ENCODE data around the gene LRRC8D. TPM values are rescaled to one million over a fixed set of nuclear protein-coding genes. Genes with fewer than 3 reads are reported as not detected.

LRRC8D gene
- polyA plus RNA-seq, 2 of the 4 experiments (the other 2 are of a cell fraction): 41.8 to 76.7 TPM

DNA sequence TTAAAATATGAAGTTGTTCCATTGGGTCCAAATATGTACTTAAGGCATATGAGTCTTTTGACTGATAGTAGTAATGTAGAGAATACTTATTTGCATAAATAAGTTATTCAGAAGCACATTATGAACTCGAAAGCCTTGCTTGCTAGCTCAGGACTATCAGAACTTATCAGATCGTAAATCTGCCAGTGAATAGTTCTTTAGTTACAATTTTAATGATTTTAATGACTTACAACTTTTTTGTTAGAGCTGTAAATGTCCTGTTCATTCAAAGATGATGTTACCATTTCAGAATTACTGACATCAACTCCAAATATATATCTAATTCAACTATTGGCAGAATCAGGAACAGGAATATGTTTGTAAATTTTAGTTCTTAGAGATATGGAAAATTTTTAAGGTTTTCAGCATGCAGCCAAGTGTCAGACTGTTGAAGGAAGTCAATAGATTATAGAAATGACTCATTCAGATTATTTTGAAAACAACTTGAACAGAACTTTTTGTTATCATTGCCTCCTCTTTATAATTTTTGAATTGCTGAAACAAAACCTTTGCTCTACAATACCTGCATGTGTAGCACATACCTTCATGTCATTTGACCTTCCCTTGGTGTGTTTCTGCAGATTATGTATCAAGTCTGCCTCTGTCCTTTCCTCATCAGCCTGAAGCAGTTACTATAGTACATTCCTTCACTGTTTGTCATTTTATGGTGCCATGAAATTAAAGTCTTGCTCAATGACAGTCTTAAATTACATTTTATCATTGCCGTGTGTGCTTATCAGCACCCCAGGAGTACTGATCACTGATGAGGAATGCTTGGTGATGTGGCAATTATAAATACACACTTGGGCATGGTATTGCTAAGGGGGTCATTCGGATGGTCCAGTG, 44.9 kb downstream of the LRRC8D start:
- Histone ChIP-seq H3K4me2 (peak overlapping the region; percentile 54), H3K4me3 (no peak overlapping the region), H3K27ac (peak overlapping the region; percentile 56 to 62; a peak in 5 of 6 replicates), H3K9me3 (no peaks in the 10 kb centered on the region), H3K4me1 (peaks cover 42% of the 10 kb centered on the region)
- ATAC-seq (peak in 1 of 2 experiments; percentile 56; a peak in 4 of 6 replicates), DNase-seq (ENCODE audit: low read depth in 1 of 2, low spot score in 1 of 2) (peak in 1 of 2 experiments; percentile 23), FAIRE-seq (no peak)
- ChIA-PET POLR2A (no interaction called here), CTCF (interaction anchor here (2.0 kb wide), 1 partner anchor 122 kb away, joined by 5 read pairs; no protein-coding TSS in a partner anchor)
- TF ChIP-seq FOSL2 (IDR thresholded peaks at IDR 0.05) (no peak), FOSL2 (CRISPR knock-in tag; IDR thresholded peaks at IDR 0.05) (peak; percentile 68), HEYL (CRISPR knock-in tag; IDR thresholded peaks at IDR 0.05) (no peak), HOXA7 (CRISPR knock-in tag; IDR thresholded peaks at IDR 0.05) (no peak), SMC3 (IDR thresholded peaks at IDR 0.05) (no peak), EP300 (IDR thresholded peaks at IDR 0.05) (peak in 1 of 2 experiments; percentile 19; a peak in 1 of 5 replicates), RFX5 (IDR thresholded peaks at IDR 0.05) (no peak), POLR2AphosphoS2 (conservative IDR thresholded peaks at IDR 0.05; ENCODE audit: low read length) (no peak), NFE2L2 (conservative IDR thresholded peaks at IDR 0.05; ENCODE audit: low read length) (no peak), FOSB (CRISPR knock-in tag; IDR thresholded peaks at IDR 0.05) (no peak), MYC (IDR thresholded peaks at IDR 0.05; ENCODE audit: borderline replicate concordance, low read length) (no peak), REST (IDR thresholded peaks at IDR 0.05) (no peak), CEBPB (IDR thresholded peaks at IDR 0.05) (peak in 1 of 2 experiments; percentile 86; a peak in 3 of 4 replicates), HDAC2 (IDR thresholded peaks at IDR 0.05) (no peak), JUN (IDR thresholded peaks at IDR 0.05) (no peak), ZFP36 (IDR thresholded peaks at IDR 0.05; ENCODE audit: borderline replicate concordance, partially characterized antibody) (no peak), RAD21 (conservative IDR thresholded peaks at IDR 0.05 in 1 of 2, IDR thresholded peaks at IDR 0.05 in 1 of 2) (no peak), RCOR1 (IDR thresholded peaks at IDR 0.05; ENCODE audit: low read depth, low read length) (no peak), GATA3 (IDR thresholded peaks at IDR 0.05; ENCODE audit: borderline replicate concordance) (peak; percentile 64; the same call in 1 of the 2 replicates)
- TF ChIP-seq, protein P1, sequence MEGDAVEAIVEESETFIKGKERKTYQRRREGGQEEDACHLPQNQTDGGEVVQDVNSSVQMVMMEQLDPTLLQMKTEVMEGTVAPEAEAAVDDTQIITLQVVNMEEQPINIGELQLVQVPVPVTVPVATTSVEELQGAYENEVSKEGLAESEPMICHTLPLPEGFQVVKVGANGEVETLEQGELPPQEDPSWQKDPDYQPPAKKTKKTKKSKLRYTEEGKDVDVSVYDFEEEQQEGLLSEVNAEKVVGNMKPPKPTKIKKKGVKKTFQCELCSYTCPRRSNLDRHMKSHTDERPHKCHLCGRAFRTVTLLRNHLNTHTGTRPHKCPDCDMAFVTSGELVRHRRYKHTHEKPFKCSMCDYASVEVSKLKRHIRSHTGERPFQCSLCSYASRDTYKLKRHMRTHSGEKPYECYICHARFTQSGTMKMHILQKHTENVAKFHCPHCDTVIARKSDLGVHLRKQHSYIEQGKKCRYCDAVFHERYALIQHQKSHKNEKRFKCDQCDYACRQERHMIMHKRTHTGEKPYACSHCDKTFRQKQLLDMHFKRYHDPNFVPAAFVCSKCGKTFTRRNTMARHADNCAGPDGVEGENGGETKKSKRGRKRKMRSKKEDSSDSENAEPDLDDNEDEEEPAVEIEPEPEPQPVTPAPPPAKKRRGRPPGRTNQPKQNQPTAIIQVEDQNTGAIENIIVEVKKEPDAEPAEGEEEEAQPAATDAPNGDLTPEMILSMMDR (IDR thresholded peaks at IDR 0.05): no peak
- TF ChIP-seq, protein P2, sequence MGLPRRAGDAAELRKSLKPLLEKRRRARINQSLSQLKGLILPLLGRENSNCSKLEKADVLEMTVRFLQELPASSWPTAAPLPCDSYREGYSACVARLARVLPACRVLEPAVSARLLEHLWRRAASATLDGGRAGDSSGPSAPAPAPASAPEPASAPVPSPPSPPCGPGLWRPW (IDR thresholded peaks at IDR 0.05): 0 out of 2 replicates have a peak, but pooled peaks have one; percentile 31
- TF ChIP-seq, protein P3, sequence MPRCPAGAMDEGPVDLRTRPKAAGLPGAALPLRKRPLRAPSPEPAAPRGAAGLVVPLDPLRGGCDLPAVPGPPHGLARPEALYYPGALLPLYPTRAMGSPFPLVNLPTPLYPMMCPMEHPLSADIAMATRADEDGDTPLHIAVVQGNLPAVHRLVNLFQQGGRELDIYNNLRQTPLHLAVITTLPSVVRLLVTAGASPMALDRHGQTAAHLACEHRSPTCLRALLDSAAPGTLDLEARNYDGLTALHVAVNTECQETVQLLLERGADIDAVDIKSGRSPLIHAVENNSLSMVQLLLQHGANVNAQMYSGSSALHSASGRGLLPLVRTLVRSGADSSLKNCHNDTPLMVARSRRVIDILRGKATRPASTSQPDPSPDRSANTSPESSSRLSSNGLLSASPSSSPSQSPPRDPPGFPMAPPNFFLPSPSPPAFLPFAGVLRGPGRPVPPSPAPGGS (IDR thresholded peaks at IDR 0.05): no peak
- TF ChIP-seq, protein P4, sequence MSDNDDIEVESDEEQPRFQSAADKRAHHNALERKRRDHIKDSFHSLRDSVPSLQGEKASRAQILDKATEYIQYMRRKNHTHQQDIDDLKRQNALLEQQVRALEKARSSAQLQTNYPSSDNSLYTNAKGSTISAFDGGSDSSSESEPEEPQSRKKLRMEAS (IDR thresholded peaks at IDR 0.05): no peak
- WGBS (ENCODE audit: missing lambda C conversion rate): 34% methylated on average over 4 of the region's 4 CpGs
